ENCODE measurements around the gene ZNF239.
A peak's percentile ranks its signal among the peaks of the same experiment; 100 is the strongest.
"Not testable (repeated sequence)": the region's sequence is repeated elsewhere in the genome, so short reads cannot be mapped to it uniquely, and the experiment has no call there.

ZNF239 gene

DNA sequence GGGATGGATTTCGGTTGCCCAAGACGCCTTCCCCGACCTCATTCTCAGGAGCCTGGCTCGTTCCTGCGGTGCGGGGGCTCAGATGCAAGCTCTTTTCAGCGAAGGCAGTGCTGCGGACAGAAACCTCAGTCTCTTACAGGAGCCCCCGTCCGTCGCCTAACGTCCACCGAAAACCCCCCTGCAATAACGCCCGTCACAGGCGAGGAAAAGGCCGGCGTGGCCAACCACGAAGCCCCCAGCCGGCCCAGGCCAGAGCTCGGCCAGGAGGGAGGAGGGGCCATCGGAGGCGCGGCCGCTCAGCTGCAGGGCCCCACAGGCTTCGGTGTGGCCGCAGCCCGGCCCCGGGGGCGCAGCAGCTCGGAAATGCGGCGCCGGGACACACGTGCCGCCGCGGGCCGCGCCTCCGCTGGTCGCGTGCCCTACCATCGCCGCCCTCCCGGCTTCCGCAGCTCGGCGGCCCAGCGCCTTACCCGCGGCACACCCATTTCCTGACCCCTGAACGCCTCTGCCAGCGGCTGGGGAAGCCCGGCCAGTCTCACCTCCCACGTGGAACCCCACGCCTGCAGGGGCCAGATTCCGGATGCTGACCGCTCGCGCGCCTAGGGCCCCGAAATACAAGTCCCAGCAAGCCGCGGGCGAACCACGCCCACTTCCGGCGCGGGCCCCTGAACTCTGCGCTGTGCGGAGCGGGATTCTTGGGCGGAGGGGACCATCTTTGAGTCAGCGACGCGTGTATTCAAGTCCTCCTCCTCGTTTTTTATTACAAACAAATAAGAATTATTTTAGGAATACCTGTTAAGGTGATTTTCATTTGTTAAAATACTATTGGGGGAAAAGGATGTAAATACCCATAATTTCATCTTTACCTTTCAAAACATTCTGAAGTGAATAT is at the start of gene ZNF239:
ZNF239 (minus strand) TSS at position 616 of the 892 bp plus-strand sequence. CDS start 16,537 bp downstream, outside the sequence.
- peak; percentile 79 for DNase-seq

DNA sequence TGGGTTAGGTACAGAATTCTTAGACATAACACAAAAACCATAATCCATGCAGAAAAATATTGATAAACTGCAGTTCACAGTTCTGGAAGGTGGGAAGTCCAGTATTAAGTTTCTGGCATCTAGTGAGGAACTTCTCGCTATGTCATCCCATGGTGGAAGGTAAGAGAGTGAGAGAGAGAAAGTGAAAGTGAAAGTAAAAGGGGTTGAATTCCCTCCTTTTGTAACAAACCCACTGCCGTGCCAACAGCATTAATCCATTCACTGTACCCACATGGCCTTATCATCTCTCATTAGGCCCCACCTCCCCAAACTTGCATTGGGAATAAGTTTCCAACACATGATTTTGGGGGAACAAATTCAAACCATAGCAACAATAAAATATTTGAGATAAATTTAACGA is 48.9 kb upstream of the ZNF239 start:
- peak; percentile 20 for DNase-seq

DNA sequence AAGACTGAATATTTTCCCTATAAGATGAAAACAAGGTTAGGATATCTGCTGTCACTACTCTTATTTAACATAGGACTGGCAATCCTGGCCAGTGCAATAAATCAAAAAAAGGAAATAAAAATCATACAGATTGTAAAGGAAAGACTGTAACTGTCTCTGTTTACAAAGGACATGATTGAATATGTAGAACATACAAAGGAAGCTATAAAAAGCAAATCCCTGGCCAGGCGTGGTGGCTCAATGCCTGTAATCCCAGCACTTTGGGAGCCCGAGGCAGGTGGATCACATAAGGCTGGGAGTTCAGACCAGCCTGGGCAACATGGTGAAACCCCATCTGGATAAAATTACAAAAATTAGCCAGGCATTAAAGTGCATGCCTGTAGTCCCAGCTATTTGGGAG is 47.6 kb upstream of the ZNF239 start:
- no peak for DNase-seq

DNA sequence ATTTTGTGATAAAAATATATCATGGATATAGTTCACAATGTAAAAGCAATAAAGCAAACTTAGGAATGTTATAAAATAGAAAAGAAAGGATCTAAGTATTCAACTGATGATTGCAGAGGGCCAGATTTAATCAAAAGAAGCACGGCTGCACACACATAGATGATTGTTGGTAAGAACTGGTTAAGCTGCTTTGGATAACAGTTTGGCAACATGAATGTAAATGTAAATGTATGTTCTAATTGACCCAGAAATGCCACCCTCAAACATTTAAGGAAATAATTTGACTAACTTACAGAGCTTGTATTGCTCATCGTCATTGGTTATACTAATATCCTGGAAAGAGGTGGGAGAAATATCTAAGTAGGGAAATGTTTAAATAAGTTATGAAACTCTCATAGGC is 45.0 kb upstream of the ZNF239 start:
- no peak for DNase-seq

DNA sequence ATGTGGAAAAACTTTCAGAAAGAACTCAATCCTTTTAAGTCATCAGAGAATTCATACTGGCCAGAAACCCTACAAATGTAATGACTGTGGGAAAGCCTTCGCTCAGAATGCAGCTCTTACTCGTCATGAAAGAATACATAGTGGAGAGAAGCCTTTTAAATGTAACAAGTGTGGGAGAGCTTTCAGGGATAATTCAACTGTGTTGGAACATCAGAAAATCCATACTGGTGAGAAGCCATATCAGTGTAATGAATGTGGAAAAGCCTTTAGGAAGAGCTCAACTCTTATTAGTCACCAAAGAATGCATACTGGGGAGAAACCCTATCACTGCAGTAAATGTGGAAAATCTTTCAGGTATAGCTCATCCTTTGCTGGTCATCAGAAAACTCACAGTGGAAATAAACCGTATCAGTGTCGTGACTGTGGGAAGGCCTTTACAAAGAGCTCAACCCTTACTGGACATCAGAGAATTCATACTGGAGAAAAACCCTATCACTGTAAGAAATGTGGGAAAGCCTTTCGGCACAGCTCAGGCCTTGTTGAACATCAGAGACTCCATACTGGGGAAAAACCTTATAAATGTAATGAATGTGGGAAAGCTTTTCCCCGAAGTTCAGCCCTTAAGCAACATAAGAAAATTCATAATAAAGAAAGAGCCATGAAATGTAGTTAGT is 42.4 kb upstream of the ZNF239 start:
- DNase-seq, result no peak

DNA sequence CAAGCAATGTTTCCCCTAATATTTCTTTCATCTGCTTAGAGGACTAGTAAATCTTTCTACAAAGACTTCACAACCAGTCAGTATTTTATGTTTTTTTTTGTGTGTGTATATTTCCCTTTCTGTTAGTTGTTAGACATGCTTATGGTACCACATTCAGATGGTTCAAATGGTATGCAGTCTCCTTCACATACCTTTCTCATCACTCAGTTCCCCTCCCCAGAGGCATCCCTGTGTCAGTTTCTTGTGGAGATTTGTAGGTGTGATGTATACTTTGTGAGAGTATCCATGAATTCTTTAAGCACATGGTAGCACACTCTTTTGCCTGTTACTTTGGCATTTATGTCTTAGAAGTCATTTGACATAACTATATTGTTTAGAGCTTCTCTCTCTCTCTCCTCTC is 36.2 kb upstream of the ZNF239 start:
- DNase-seq, result no peak

DNA sequence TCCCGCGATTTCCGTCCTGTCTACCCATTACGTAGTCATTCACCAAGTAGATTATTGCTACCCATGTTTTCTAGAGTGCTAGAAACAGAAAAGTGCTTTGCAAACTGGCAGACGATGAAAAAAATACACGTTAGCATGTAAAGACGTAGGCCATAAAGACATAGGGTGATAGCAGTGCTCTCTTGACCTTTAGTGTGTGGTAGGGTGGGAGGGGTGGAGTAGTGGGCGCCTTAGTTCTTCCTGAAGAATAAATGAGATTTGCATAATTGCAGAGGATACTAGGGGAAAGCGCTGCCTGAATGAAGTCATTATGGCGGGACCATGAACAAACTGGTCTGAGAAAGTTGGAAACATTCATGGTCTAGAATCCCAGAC is 32.8 kb upstream of the ZNF239 start:
- no peak for DNase-seq

DNA sequence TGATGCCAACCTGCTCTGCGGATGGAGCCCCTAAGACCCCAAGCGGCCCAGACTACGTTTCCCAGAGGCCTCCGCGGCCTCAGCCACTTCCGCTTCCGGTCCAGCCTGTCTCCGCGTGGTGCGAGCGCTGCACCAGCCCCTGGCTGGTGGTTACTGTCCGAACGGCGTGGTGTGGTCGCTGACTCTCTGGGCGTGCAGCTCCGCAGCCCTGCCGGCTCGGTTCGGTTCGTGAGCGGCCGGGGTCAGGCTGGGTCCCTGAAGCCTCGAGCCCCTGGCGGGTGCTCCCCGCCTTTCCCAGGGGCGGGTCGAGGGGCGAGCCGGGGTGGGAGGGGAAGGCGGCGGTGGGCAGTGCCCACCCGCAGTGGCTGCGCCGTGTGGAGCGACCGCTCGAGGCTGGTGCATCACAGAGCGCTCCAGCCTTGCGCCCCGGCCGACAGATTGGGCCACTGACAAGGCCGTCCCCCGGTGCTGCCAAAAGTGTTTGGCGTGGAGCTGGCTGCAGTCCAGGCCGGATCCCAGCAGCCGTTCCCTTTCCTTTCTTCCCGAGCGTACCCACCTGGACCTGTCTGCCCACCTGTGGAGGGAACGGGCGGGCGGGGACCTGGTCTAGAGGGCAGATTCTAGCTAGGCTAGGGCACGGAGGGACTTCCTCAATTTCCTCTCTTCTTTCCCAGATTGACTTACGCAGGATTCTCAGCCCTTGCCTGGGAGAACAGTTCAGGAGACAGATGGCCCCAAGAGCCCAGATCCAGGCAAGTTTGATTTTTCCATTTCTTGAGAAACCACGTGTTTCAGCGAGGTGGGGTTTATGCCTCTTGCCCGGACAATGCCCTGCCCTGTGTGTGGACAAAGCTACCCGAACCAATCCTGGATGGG is 32.1 kb upstream of the ZNF239 start, which contains the start of gene ZNF485:
ZNF485 (plus strand) TSS at position 116 of the 876 bp plus-strand sequence; CDS start at position 729, 613 bp downstream.
- DNase-seq, result peak; percentile 80

DNA sequence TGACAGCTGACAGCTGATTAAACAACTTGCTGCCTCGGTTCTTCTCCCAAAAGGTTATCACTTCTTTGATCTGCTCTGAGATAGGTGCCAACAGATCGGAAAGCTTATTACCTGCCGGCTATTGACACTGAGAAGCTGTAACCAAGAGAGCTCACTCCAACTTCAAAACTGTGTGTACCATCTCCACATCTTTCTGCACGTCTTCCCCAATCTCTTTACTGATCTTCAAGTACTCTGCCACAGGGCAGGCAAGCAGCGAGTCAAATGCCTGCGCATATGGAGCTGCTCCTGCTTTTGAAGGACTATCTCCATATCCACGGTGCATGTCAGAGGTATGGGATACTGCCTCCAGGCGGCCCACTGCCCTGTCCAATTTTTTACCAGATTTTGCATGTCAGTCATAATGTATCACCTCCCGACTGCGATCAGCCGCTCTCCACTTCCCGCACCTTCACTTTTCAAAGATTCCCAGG is 31.5 kb upstream of the ZNF239 start:
- no peak for DNase-seq

DNA sequence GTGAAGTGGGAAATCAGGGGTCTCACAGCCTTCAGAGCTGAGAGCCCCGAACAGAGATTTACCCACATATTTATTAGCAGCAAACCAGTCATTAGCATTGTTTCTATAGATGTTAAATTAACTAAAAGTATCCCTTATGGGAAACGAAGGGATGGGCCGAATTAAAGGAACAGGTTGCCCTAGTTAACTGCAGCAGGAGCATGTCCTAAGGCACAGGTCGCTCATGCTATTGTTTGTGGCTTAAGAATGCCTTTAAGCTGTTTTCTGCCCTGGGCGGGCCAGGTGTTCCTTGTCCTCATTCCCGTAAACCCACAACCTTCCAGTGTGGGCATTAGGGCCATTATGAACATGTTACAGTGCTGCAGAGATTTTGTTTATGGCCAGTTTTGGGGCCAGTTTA is 27.2 kb upstream of the ZNF239 start:
- not testable (repeated sequence) for DNase-seq

DNA sequence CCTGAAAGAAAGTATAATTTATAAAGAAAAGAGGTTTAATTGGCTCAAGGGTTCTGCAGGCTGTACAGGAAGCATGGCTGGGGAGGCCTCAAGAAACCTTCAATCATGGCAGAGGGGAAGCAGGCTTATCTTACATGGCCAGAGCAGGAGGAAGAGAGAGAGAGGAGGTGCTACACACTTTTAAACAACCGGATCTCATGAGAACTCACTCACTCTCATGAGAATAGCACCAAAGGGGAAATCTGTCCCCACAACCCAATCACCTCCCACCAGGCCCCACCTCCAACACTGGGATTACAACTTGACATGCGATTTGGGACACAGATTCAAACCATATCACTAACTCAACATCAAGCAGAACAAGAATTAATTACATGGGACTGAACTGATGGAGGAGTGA is 24.9 kb upstream of the ZNF239 start:
- DNase-seq, result peak; percentile 18

DNA sequence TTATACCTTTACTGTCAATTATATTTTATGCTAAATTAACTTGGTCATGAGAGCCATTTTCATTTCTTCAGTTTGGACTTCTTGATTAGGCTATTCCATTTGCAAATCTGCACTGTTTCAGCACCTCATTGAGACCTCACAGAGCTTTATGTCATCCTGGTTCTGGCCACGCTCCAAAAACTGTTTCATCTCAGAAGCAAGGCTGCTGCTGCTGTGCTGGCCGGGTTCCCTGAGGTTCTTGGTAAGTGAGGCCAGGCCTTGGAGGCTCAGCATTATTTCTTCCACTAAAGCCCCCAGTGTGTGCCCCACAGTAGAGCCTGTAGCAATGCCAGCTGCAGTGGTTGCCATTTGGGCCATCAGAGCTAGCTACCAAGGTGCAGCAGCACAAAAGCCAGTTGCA is 24.0 kb upstream of the ZNF239 start:
- no peak for DNase-seq

DNA sequence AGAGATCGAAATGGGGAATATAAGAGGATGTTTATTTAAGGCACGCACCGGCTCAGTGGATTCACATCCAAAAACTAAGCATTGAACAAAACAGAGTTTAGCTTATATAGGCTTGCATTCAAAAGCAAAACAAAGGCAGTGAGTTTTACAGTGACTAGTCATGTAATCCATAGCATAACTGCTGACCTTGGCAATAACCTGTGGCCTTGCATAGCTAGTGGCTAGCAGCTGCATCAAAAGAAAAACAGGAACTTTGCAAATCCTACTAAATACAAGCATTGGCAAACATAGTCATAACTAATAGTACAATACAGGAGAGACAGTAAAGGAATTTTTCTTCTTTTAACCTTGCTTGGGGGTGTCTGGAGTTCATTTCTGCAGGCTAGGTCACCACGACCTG is 22.1 kb upstream of the ZNF239 start:
- DNase-seq, result no peak

DNA sequence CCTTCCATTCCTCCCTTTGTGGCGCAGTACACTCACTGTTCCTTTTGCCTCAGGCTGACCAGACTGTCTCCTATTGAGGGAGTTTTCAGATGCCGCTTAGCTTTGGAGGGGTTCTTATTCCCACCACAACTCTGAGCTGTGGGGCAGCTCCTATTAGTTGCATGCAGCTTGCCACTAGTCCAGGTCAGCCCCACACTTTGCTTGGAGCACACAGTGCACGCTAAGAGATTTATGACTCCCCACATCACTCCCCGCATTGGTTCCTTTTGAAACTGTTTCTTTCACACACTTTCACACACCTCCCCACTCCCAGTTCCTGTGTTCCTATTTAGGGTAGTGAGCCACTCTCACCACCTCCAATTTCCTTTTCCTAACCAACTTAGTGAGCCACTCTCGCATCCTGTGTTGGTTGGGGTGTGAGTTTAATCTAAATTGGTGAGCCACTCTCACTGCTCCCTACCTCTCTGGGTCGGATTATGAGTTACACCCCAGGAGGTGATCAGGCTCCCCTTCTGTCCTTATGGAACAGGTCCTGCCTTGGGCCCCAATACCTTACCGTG is 21.4 kb upstream of the ZNF239 start:
- DNase-seq, result no peak

DNA sequence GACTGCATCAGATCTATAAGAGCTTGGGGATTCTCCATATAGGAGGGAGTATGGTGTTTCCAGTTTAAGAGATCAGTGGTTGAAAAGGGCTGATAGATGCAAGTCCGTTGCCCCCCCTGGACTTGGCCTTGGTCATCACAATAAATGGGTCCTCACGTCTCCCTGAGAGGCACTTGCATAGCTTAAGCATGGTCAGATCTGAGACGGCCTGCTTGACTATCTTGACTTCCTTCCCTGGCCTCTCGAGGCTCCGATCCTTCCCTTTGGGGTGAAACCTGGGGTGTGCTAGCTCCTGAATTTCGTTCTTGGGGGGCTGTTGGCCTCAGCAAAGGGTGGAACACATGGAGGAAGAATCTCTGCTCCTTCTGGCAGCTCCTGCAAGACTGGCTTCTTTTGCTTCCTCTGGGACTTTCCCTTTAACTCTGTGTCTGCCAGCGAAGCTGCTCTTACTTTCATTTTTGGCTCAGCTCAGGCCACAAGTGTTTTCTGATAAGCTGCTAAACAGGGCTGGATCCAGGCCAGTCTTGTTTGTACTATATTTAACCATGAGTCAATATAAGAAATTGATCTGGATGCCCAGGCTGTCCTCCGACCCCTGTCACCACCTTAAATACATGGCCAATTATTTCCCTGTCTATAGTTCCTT is 20.7 kb upstream of the ZNF239 start:
- DNase-seq, result peak; percentile 80

DNA sequence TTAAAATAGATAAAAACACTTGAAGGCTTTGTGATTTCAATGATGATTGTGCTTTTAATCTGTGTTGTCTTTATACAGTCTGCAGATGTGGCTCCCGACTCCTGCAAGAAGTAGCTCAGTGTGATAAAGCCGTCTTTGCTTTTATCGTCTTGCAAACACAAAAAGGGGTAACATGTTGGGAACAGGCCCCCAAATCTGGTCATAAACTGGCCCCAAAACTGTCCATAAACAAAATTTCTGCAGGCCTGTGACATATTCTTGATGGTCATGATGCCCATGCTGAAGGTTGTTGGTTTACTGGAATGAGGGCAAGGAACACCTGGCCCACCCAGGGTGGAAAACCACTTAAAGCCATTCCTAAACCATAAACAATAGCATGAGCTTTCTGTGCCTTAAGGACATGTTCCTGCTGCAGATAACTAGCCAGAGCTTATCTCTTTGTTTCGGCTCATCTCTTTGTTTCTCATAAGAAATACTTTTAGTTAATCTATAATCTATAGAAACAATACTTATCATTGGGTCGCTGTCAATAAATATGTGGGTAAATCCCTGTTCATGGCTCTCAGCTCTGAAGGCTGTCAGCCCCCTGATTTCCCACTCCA is 17.0 kb upstream of the ZNF239 start:
- DNase-seq, result no peak

DNA sequence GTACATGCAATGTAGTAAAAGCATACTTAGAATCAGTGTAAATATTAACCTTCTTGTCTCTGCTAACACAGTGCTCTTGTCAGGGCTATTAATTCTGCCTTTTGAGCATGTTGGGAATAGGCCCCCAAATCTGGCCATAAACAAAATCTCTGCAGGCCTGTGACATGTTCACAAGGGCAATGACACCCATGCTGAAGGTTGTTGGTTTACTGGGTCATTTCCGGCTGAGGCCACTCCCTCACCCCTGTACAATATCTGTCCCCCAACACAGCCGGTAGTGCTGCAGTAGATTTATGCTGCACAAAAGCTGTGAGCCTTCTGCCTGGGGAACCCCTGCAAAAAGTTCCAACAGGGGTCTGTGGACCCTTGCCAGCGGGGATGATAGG is 12.3 kb upstream of the ZNF239 start:
- DNase-seq, result not testable (repeated sequence)

DNA sequence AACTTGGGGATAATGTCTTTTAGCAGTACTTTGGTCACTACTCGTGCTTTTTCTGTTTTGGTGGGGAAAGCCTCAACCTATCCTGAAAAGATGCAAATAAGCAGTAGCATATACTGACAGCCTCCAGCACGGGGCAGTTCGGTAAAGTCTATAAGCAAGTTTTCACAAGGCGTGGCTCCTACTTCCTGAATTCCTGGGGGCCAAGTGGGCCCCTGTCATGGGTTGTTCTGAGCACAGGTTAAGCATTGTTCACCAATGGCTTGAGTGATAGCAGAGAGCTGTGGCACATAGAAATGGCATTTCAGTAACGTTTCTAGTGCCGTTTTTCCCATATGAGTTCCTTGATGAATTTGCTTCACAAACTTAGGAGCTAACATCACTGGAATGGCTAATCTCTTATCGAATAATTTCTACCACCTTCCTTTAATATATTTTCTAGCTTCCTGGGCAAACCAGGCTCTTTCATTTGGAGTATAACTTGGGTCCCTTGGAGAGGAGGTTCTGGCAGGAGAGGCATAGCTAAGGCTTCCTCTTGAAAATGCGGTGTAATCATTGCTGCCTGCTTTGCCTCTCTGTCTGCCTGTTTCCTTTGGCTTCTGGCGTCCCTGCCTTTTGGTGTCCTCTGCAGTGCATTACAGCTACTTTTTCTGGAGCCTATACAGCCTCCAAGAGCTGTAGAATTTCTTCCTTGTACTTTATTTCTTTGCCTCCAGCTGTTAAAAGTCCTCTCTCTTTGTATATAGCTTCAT is 11.7 kb upstream of the ZNF239 start:
- DNase-seq, result no peak

DNA sequence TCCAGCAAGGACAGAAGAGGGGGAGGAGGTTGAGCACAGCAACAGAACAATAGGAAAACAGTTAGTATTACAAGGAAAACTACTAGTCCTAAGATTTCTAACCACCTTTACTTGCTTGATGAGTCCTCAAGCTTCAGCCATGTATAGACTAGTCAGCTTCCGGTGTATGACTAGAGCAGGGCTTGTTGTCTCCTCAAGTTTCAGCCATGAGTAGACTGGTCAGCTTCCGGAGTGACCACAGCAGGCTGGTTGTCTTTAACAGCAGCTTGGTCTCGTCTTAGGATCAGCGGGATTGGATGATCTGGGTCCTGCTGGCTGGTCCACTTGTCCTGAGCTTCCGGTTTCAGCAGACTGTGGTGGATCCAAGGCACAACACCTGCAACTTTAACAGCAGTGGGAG is 10.6 kb upstream of the ZNF239 start:
- no peak for DNase-seq

DNA sequence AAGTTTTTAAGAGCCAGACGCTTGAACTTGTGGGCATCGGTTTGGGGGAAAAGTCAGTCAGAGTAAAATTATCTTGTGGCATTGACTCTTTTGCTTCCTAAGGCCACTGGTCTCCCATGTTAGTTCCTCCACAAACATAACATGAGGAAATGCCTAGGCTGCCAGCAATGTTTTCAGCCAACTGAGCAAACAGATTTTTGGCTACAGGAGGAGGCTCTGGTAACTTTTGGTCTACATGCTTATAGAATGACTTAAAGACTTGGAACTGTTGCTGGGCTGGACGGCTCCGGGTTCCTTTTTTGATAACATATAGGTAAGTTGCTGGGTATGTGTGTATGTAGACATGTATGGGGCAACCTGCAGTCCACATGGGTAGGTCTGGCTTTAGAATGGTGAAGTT is 9.6 kb upstream of the ZNF239 start:
- DNase-seq, result no peak

DNA sequence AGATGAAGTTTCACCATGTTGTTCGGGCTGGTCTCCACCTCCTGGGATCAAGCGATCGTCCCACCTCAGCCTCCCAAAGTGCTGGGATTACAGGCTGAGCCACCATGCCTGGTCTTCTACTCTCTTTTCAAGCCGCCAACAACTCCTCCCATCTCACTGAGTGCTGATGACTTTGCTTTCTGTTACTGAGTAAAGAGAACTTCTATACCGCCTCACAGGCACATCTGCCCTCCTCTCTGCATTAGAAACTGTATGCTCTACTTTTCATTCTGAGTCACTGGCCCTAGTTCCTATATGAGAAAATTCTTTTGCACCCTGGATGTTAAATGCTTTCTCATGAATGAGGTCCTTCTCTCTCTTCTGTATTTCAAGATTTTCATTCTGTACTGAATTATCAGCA is 2.2 kb upstream of the ZNF239 start:
- no peak for DNase-seq

Measured in hematopoietic multipotent progenitor cell treated with erythropoietin and hydrocortisone succinate and interleukin-3 and kit ligand, for 6 days (in vitro differentiated cells).